B cell (primary cell): Measurements from ENCODE around the gene VPS51. TPM values are rescaled to one million over a fixed set of nuclear protein-coding genes. Genes with fewer than 3 reads are reported as not detected.
"Not testable (repeated sequence)": the region's sequence is repeated elsewhere in the genome, so short reads cannot be mapped to it uniquely, and the experiment has no call there.

ENCODE experiments used
- ATAC-seq: fragments of 200-7000 bp; cut with Tn5 transposase; one replicate; pipeline ENCODE4 v1.10.0; 2021; ENCODE audit warnings: low read depth, mild to moderate bottlenecking, moderate number of reproducible peaks, moderate library complexity
- CTCF ChIA-PET: fragments of 350-600 bp; sonication (Branson Sonifier 250); formaldehyde crosslinking; loops from one replicate; lab custom pipeline; 2021; ENCODE audit warnings: antibody characterized with exemption, inconsistent platforms; lab: Charles Lee
- POLR2A ChIA-PET: fragments of 350-600 bp; sonication (Branson Sonifier 250); formaldehyde crosslinking; loops from one replicate; lab custom pipeline; 2021; ENCODE audit warnings: antibody characterized with exemption; lab: Charles Lee
- DNase-seq: peaks from one replicate; pipeline ENCODE4 v3.0.0; 2013
- H2AFZ ChIP-seq: 2 replicates; pipeline ENCODE4 v1.6.1; 2012; ENCODE audit warnings: mild to moderate bottlenecking, low read depth, low read length; ENCODE audit not compliant: insufficient read depth, poor library complexity, severe bottlenecking
- H3K27ac ChIP-seq, 2 donors: 1 replicate in 1 of 2; 2 replicates in 1 of 2; pipeline ENCODE4 v1.5.1; 2012 to 2013; ENCODE audit warnings: low read length in 2 of 2, mild to moderate bottlenecking in 2 of 2, moderate library complexity in 1 of 2
- H3K27me3 ChIP-seq, 4 experiments: fragments of 200-600 bp in 1 of 4; sonication (generic) in 1 of 4; replicated peaks in 1 of 4; 1 replicate in 2 of 4; 2 replicates in 2 of 4; pipeline versions ENCODE4 v1.6.1 to v1.7.0; 2013 to 2016; ENCODE audit warnings: low read length in 3 of 4, mild to moderate bottlenecking in 2 of 4, mixed read lengths in 1 of 4, moderate library complexity in 1 of 4; ENCODE audit not compliant: insufficient read depth in 4 of 4, control insufficient read depth in 3 of 4; ENCODE audit errors: control extremely low read depth in 1 of 4
- H3K36me3 ChIP-seq, 2 experiments: replicated peaks in 1 of 2; 1 replicate in 1 of 2; 2 replicates in 1 of 2; pipeline versions ENCODE4 v1.6.1 to v1.7.1; 2013; ENCODE audit warnings: low read length in 1 of 2; ENCODE audit not compliant: insufficient read depth in 2 of 2, control insufficient read depth in 1 of 2; ENCODE audit errors: control extremely low read depth in 1 of 2, extremely low read depth in 1 of 2
- H3K4me1 ChIP-seq, 2 donors: fragments of 200-600 bp in 1 of 2; sonication (generic) in 1 of 2; 1 replicate in 1 of 2; 2 replicates in 1 of 2; pipeline versions ENCODE4 v1.5.1 to v1.6.1; 2013 to 2017; ENCODE audit warnings: low read length in 2 of 2; ENCODE audit not compliant: control insufficient read depth in 2 of 2, insufficient read depth in 2 of 2
- H3K4me2 ChIP-seq: replicated peaks from 2 replicates; pipeline ENCODE3; 2012; ENCODE audit warnings: mild to moderate bottlenecking, low read depth, low read length; ENCODE audit not compliant: poor library complexity, severe bottlenecking
- H3K4me3 ChIP-seq, 5 experiments: fragments of 200-600 bp in 1 of 5; sonication (generic) in 1 of 5; 1 replicate in 3 of 5; 2 replicates in 2 of 5; pipeline versions ENCODE4 v1.5.1 to v1.7.0; 2011 to 2016; ENCODE audit warnings: low read length in 4 of 5, mild to moderate bottlenecking in 4 of 5, low read depth in 2 of 5, control low read depth in 1 of 5, moderate library complexity in 1 of 5; ENCODE audit not compliant: insufficient read depth in 1 of 5; ENCODE audit errors: control extremely low read depth in 1 of 5, extremely low read depth in 1 of 5
- H3K79me2 ChIP-seq: fragments of 200-600 bp; sonication (generic); one replicate; pipeline ENCODE4 v1.6.0; 2016; ENCODE audit warnings: low read length; ENCODE audit not compliant: control insufficient read depth, insufficient read depth
- H3K9ac ChIP-seq: fragments of 200-600 bp; sonication (generic); 2 replicates; pipeline ENCODE4 v1.6.1; 2017; ENCODE audit warnings: mild to moderate bottlenecking, low read length, moderate library complexity
- H3K9me3 ChIP-seq, 3 donors: one replicate each; pipeline versions ENCODE4 v1.6.1 to v1.7.1; 2013; ENCODE audit warnings: low read length in 2 of 3; ENCODE audit not compliant: control insufficient read depth in 2 of 3, insufficient read depth in 1 of 3; ENCODE audit errors: control extremely low read depth in 1 of 3
- H4K20me1 ChIP-seq: 2 replicates; pipeline ENCODE4 v1.6.0; 2012; ENCODE audit warnings: mild to moderate bottlenecking, low read length; ENCODE audit not compliant: insufficient read depth, control insufficient read depth, poor library complexity, severe bottlenecking
- H3K27ac Mint-ChIP-seq: one replicate; pipeline ENCODE4 v1.8.0; 2021; ENCODE audit warnings: mixed read lengths
- H3K27me3 Mint-ChIP-seq: one replicate; pipeline ENCODE4 v1.8.0; 2021; ENCODE audit warnings: mixed read lengths
- H3K4me1 Mint-ChIP-seq: one replicate; pipeline ENCODE4 v1.8.0; 2021; ENCODE audit warnings: mixed read lengths
- H3K4me3 Mint-ChIP-seq: one replicate; pipeline ENCODE4 v1.8.0; 2021; ENCODE audit warnings: mixed read lengths
- H3K9me3 Mint-ChIP-seq: one replicate; pipeline ENCODE4 v1.8.0; 2022; ENCODE audit warnings: mixed read lengths; ENCODE audit not compliant: insufficient read depth
- CTCF ChIP-seq: fragments of 200-600 bp; IDR thresholded peaks from one replicate; pipeline ENCODE4 v1.8.0; 2022; ENCODE audit warnings: antibody characterized with exemption, mild to moderate bottlenecking
- EZH2 ChIP-seq: IDR thresholded peaks from 2 replicates; pipeline ENCODE4 v1.6.1; 2012; ENCODE audit warnings: borderline replicate concordance, low read depth, mild to moderate bottlenecking, moderate library complexity, low read length; ENCODE audit not compliant: insufficient read depth, poor library complexity, severe bottlenecking
- WGBS: methylation state at CpG from one replicate; pipeline ENCODE4 v1.1.5; 2013; ENCODE audit warnings: missing lambda C conversion rate; ENCODE audit not compliant: insufficient coverage; 5-methylcytosine and 5-hydroxymethylcytosine counted together
- intact Hi-C: fragments of 100-400 bp; cut with micrococcal nuclease; formaldehyde crosslinking; loops from one replicate; pipeline ENCODE4 v1.10.0; 2022
- polyA plus RNA-seq: library from polyadenylated mRNA; depleted of rRNA; stranded (reverse); fragments of >200 nt; gene quantifications from 2 replicates; pipeline ENCODE4 v1.2.3, GENCODE V29; 2012
- total RNA-seq, 2 donors: library from RNA; stranded (reverse); fragments of 120-200 nt in 1 of 2; gene quantifications; 1 replicate in 1 of 2; 2 replicates in 1 of 2; pipeline versions ENCODE4 v1.2.3 to v1.2.4, GENCODE V29; 2013 to 2022

The VPS51 gene
- total and polyA plus RNA-seq, 2 donors (not counting 1 experiment from before 2014, with no cell fraction given), result 206 to 223 TPM

GRCh38 chr11:65118097-65118837, 22.3 kb downstream of the VPS51 start:
- Histone ChIP-seq H3K79me2 (peaks cover 84% of the 10 kb centered on the region), H3K4me2 (no peak overlapping the region)
- H3K4me1 Mint-ChIP-seq, result peaks cover 67% of the 10 kb centered on the region

GRCh38 chr11:65118891-65119669, 23.1 kb downstream of the VPS51 start:
- H3K9me3 Mint-ChIP-seq, H3K27me3 ChIP-seq, ATAC-seq, H3K9me3 ChIP-seq, H3K4me2 ChIP-seq, H3K4me3 Mint-ChIP-seq, H3K27me3 Mint-ChIP-seq, H3K4me3 ChIP-seq, H3K9ac ChIP-seq, H2AFZ ChIP-seq: not testable (repeated sequence)
- peaks cover 34 to 57% of the 10 kb centered on the region in 2 donors for H3K4me1 ChIP-seq
- ChIA-PET POLR2A (interaction anchor here (7.3 kb wide), 1 partner anchor 14 kb away, joined by 160 read pairs; the partner anchor contains the start of gene SYVN1), CTCF (interaction anchor here (0.8 to 5.0 kb wide), 15 partner anchors 9 to 430 kb away, joined by 3 to 47 read pairs (median 7); partner anchors contain the start of genes ARL2, CAPN1, CDC42BPG and SPDYC)
- H4K20me1 ChIP-seq, result peaks cover 31% of the 10 kb centered on the region
- peak; percentile 24 for DNase-seq
- Mint-ChIP-seq H3K27ac (peak overlapping the region; percentile 72), H3K4me1 (peaks cover 63% of the 10 kb centered on the region)
- WGBS, result 84% methylated on average over 12 of the region's 18 CpGs
- peaks cover 0 to 42% of the 10 kb centered on the region in 2 experiments for H3K36me3 ChIP-seq
- peak overlapping the region; percentile 32 to 96 for H3K27ac ChIP-seq
- H3K79me2 ChIP-seq, result peaks cover 86% of the 10 kb centered on the region
- intact Hi-C loops, result loop anchor here (5.0 to 10.0 kb wide), 4 partner anchors 204 to 496 kb away; partner anchors contain the start of genes ATG2A, MAP3K11, PCNX3 and SF1

More at GRCh38 chr11:65118097-65118837, 22.3 kb downstream of the VPS51 start:
- Histone ChIP-seq H3K27me3 (no peaks in the 10 kb centered on the region), H4K20me1 (peaks cover 31% of the 10 kb centered on the region), H3K9me3 (no peaks in the 10 kb centered on the region), H3K27ac (peak overlapping the region; percentile 32 to 96), H3K36me3 (peaks cover 0 to 42% of the 10 kb centered on the region in 2 experiments), H3K4me1 (peaks cover 39 to 61% of the 10 kb centered on the region in 2 donors), H3K9ac (no peak overlapping the region), H3K4me3 (no peak overlapping the region), H2AFZ (no peak overlapping the region)
- Mint-ChIP-seq H3K27me3 (no peaks in the 10 kb centered on the region), H3K4me3 (peak overlapping the region; percentile 91), H3K9me3 (no peaks in the 10 kb centered on the region), H3K27ac (peak overlapping the region; percentile 91)
- ATAC-seq (no peak), DNase-seq (peak; percentile 23)
- ChIA-PET POLR2A (interaction anchor here (0.5 to 7.3 kb wide), 12 partner anchors 10 to 884 kb away, joined by 3 to 160 read pairs (median 4); partner anchors contain the start of genes ARL2, CAPN1, MUS81 and POLA2), CTCF (interaction anchor here (0.8 to 5.0 kb wide), 13 partner anchors 8 to 429 kb away, joined by 3 to 47 read pairs (median 17); partner anchors contain the start of genes ARL2, CAPN1, CDC42BPG and SPDYC)
- TF ChIP-seq EZH2 (no peak), CTCF (peak; percentile 62)
- WGBS, result 89% methylated on average over 5 of the region's 18 CpGs
- intact Hi-C loops, result loop anchor here (5.0 to 10.0 kb wide), 4 partner anchors 203 to 497 kb away; partner anchors contain the start of genes ATG2A, MAP3K11, PCNX3 and SF1
